ENCODE results near the gene AIMP2. TPM values are rescaled to one million over a fixed set of nuclear protein-coding genes. Genes with fewer than 3 reads are reported as not detected.
"Not testable (repeated sequence)": the region's sequence is repeated elsewhere in the genome, so short reads cannot be mapped to it uniquely, and the experiment has no call there.

AIMP2 gene
- polyA plus RNA-seq, 3 donors = 15.7 to 33.5 (median 32.7) TPM

- H3K4me1 ChIP-seq (ENCODE audit: control insufficient read depth in 1 of 2, insufficient read depth in 2 of 2, low read length in 2 of 2) = no peaks in the 10 kb centered on the region
- Mint-ChIP-seq H3K4me3 (no peak overlapping the region), H3K27ac (peak overlapping the region in 2 of 7 donors; percentile 20 to 35), H3K9me3 (peaks cover 0 to 2% (median 0%) of the 10 kb centered on the region in 7 donors), H3K4me1 (no peaks in the 10 kb centered on the region), H3K27me3 (ENCODE audit: low read depth in 3 of 3) (no peaks in the 10 kb centered on the region), H3K36me3 (peaks cover 50 to 82% of the 10 kb centered on the region in 2 donors)
- H3K9ac ChIP-seq (ENCODE audit: insufficient read depth, low read length, poor library complexity, severe bottlenecking) = no peak overlapping the region
- H3K4me3 ChIP-seq (replicated peaks in 1 of 3; ENCODE audit: low read depth in 2 of 3, low read length in 3 of 3) = no peak overlapping the region
- no peak overlapping the region for H3K4me2 ChIP-seq (replicated peaks; ENCODE audit: extremely low read depth, low read length, poor library complexity, severe bottlenecking)
- H3K79me2 ChIP-seq (ENCODE audit: insufficient read depth, low read length) = no peaks in the 10 kb centered on the region
- DNase-seq = peak; percentile 42 to 56 (median 54)
- no peak overlapping the region for H2AFZ ChIP-seq (ENCODE audit: insufficient read depth, low read depth, low read length, poor library complexity, severe bottlenecking)
- no peak overlapping the region for H3K27ac ChIP-seq (ENCODE audit: low read depth in 1 of 2, low read length in 2 of 2)
- no peaks in the 10 kb centered on the region for H3K27me3 ChIP-seq (ENCODE audit: control insufficient read depth in 2 of 2, insufficient read depth in 2 of 2, low read length in 2 of 2)
- no peaks in the 10 kb centered on the region for H4K20me1 ChIP-seq (ENCODE audit: insufficient read depth, low read length)
- H3K9me3 ChIP-seq (replicated peaks in 1 of 2; ENCODE audit: control insufficient read depth in 1 of 2, insufficient read depth in 1 of 2, low read length in 2 of 2) = no peaks in the 10 kb centered on the region
- intact Hi-C loops (cut with micrococcal nuclease) = loop anchor here (5.0 to 10.0 kb wide), 2 partner anchors 325 to 327 kb away; no protein-coding TSS in a partner anchor
- peaks cover 60 to 75% of the 10 kb centered on the region in 2 donors for H3K36me3 ChIP-seq (replicated peaks in 1 of 2; ENCODE audit: control insufficient read depth in 1 of 2, insufficient read depth in 2 of 2, low read length in 2 of 2)
- WGBS (ENCODE audit: insufficient coverage) = no CpG with 5 or more reads among the region's 10 CpGs
- peak; percentile 70 for TF ChIP-seq CTCF (IDR thresholded peaks at IDR 0.05)
These were observed 11.8 kb upstream of the AIMP2 start for GRCh38 chr7:5997210-5997808.

GRCh38 chr7:6007386-6007785 lies 1.7 kb upstream of the AIMP2 start:
- TF ChIP-seq CTCF (IDR thresholded peaks at IDR 0.05) = no peak
- Mint-ChIP-seq H3K4me3 (no peak overlapping the region), H3K9me3 (peaks cover 0 to 1% (median 0%) of the 10 kb centered on the region in 7 donors), H3K27me3 (ENCODE audit: low read depth in 3 of 3) (peaks cover 0 to 1% (median 0%) of the 10 kb centered on the region in 3 donors), H3K36me3 (peaks cover 14 to 23% of the 10 kb centered on the region in 2 donors), H3K27ac (peak overlapping the region in 1 of 7 donors; percentile 50), H3K4me1 (peaks cover 16% of the 10 kb centered on the region)
- Histone ChIP-seq H4K20me1 (ENCODE audit: insufficient read depth, low read length) (no peaks in the 10 kb centered on the region), H3K27ac (ENCODE audit: low read depth in 1 of 2, low read length in 2 of 2) (no peak overlapping the region), H3K9me3 (replicated peaks in 1 of 2; ENCODE audit: control insufficient read depth in 1 of 2, insufficient read depth in 1 of 2, low read length in 2 of 2) (no peaks in the 10 kb centered on the region), H2AFZ (ENCODE audit: insufficient read depth, low read depth, low read length, poor library complexity, severe bottlenecking) (no peak overlapping the region), H3K9ac (ENCODE audit: insufficient read depth, low read length, poor library complexity, severe bottlenecking) (no peak overlapping the region), H3K79me2 (ENCODE audit: insufficient read depth, low read length) (peaks cover 33% of the 10 kb centered on the region), H3K36me3 (replicated peaks in 1 of 2; ENCODE audit: control insufficient read depth in 1 of 2, insufficient read depth in 2 of 2, low read length in 2 of 2) (peaks cover 6 to 30% of the 10 kb centered on the region in 2 donors), H3K27me3 (ENCODE audit: control insufficient read depth in 2 of 2, insufficient read depth in 2 of 2, low read length in 2 of 2) (no peaks in the 10 kb centered on the region), H3K4me3 (replicated peaks in 1 of 3; ENCODE audit: low read depth in 2 of 3, low read length in 3 of 3) (no peak overlapping the region), H3K4me2 (replicated peaks; ENCODE audit: extremely low read depth, low read length, poor library complexity, severe bottlenecking) (no peak overlapping the region), H3K4me1 (ENCODE audit: control insufficient read depth in 1 of 2, insufficient read depth in 2 of 2, low read length in 2 of 2) (peaks cover 6 to 12% of the 10 kb centered on the region in 2 donors)
- intact Hi-C loops (cut with micrococcal nuclease) = loop anchor here in 1 of 2 donors (5.0 kb wide), 1 partner anchor 265 kb away; the partner anchor contains the start of gene CYTH3
- no peak for DNase-seq
- 75% methylated on average over 2 of the region's 4 CpGs for WGBS (ENCODE audit: insufficient coverage)

- peaks cover 18% of the 10 kb centered on the region for H3K4me1 Mint-ChIP-seq
- Histone ChIP-seq H3K27ac (ENCODE audit: low read depth in 1 of 2, low read length in 2 of 2) (peak overlapping the region; percentile 87 to 92), H2AFZ (ENCODE audit: insufficient read depth, low read depth, low read length, poor library complexity, severe bottlenecking) (peak overlapping the region; percentile 95), H3K79me2 (ENCODE audit: insufficient read depth, low read length) (peaks cover 39% of the 10 kb centered on the region), H3K4me2 (replicated peaks; ENCODE audit: extremely low read depth, low read length, poor library complexity, severe bottlenecking) (peak overlapping the region; percentile 76), H3K4me3 (replicated peaks in 1 of 3; ENCODE audit: low read depth in 2 of 3, low read length in 3 of 3) (peak overlapping the region; percentile 69 to 92 (median 91)), H3K4me1 (ENCODE audit: control insufficient read depth in 1 of 2, insufficient read depth in 2 of 2, low read length in 2 of 2) (peaks cover 6 to 12% of the 10 kb centered on the region in 2 donors), H3K36me3 (replicated peaks in 1 of 2; ENCODE audit: control insufficient read depth in 1 of 2, insufficient read depth in 2 of 2, low read length in 2 of 2) (peaks cover 2 to 32% of the 10 kb centered on the region in 2 donors), H3K9ac (ENCODE audit: insufficient read depth, low read length, poor library complexity, severe bottlenecking) (peak overlapping the region; percentile 81)
- peaks cover 16 to 25% of the 10 kb centered on the region in 2 donors for H3K36me3 Mint-ChIP-seq
- not testable (repeated sequence) for H3K9me3 Mint-ChIP-seq; H3K27me3 Mint-ChIP-seq (ENCODE audit: low read depth in 3 of 3); DNase-seq; H3K4me3 Mint-ChIP-seq; H3K9me3 ChIP-seq (replicated peaks in 1 of 2; ENCODE audit: control insufficient read depth in 1 of 2, insufficient read depth in 1 of 2, low read length in 2 of 2); H4K20me1 ChIP-seq (ENCODE audit: insufficient read depth, low read length); H3K27me3 ChIP-seq (ENCODE audit: control insufficient read depth in 2 of 2, insufficient read depth in 2 of 2, low read length in 2 of 2)
- 73% methylated on average over 11 of the region's 27 CpGs for WGBS (ENCODE audit: insufficient coverage)
- intact Hi-C loops (cut with micrococcal nuclease) = loop anchor here in 1 of 2 donors (5.0 kb wide), 1 partner anchor 264 kb away; the partner anchor contains the start of gene CYTH3
- H3K27ac Mint-ChIP-seq = peak overlapping the region in 2 of 7 donors; percentile 15 to 88
These were observed 1.1 kb upstream of the AIMP2 start for GRCh38 chr7:6007835-6008590.

Data from CD14-positive monocyte (primary cell).